Central memory CD4-positive, alpha-beta T cell (primary cell): ENCODE results near the gene UTY.
"Not testable (repeated sequence)": the region's sequence is repeated elsewhere in the genome, so short reads cannot be mapped to it uniquely, and the experiment has no call there.

ENCODE experiments used
- DNase-seq: peaks from one replicate; pipeline ENCODE4 v3.0.0; 2022

Gene UTY

GRCh38 chrY:13296176-13296890, 183.5 kb downstream of the UTY start:
- DNase-seq = no peak

GRCh38 chrY:13295026-13295425, 184.8 kb downstream of the UTY start:
- no peak for DNase-seq

DNA sequence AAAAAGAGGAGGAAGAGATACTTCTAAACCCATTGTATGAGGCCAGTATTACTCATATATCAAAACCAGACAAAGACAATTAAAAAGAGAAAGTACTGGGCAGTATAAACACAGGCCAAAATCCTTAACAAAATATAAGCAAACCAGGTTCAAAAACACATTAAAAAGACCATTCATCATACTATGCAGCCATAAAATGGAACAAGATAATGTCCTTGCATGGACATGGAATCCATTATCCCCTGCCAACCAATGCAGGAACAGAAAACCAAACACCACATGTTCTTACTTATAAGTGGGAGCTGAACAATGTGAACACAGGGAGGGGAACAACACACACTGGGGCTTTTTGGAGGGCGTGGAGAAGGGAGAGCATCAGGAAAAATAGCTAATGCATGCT, 188.6 kb downstream of the UTY start:
- no peak for DNase-seq

DNA sequence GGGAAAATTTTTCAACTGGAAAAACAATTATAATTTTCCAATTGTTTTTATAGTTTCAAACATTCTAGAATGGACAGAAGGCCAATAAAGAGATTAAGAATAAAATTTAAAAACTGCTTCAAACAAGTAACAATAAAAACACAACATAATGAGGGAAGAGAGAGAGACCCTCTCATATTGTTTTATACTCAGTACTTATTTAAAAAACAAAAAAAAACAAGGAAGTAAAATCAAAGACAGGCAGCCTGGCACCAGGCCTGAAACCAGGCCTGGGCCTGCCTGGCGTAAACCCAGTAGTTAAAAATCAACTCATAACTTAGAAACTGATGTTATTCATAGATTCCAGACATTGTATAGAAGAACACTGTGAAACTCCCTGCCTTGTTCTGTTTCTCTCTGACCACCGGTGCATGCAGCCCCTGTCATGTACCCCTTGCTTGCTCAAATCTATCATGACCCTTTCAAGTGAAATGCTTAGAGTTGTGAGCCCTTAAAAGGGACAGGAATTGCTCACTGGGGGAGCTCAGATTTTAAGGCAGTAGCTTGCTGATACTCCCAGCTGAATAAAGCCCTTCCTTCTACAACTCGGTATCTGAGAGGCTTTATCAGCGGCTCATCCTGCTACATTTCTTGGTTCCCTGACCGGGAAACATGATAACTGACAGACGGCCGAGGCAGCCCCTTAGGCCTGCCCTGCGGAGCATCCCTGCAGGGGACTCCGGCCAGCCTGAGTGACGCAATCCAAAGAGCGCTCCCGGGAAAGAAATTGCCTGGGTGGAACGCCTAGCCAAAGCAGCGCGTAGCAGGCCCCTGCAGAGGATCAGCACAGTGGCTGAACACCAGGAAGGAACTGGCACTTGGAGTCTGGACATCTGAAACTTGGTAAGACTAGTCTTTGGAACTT, 197.4 kb downstream of the UTY start:
- DNase-seq = not testable (repeated sequence)

DNA sequence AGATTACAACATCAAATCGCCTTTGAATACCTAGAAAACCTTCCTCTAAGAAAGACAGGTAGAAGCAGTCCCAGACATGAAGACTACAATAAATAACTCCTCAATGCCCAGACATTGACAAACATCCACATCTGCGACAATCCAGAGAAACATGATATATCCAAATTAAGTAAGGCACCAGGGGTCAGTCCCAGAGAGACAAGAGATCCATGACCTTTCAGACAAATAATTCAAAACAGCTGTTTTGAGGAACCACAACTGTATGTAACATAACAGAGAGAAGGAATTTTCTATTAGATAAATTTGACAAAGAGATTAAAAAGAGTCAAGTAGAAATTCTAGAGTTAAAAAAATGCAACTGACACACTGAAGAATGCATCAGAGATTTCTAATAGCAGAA, 200.3 kb downstream of the UTY start:
- no peak for DNase-seq

GRCh38 chrY:13271706-13272105, 208.1 kb downstream of the UTY start:
- no peak for DNase-seq

DNA sequence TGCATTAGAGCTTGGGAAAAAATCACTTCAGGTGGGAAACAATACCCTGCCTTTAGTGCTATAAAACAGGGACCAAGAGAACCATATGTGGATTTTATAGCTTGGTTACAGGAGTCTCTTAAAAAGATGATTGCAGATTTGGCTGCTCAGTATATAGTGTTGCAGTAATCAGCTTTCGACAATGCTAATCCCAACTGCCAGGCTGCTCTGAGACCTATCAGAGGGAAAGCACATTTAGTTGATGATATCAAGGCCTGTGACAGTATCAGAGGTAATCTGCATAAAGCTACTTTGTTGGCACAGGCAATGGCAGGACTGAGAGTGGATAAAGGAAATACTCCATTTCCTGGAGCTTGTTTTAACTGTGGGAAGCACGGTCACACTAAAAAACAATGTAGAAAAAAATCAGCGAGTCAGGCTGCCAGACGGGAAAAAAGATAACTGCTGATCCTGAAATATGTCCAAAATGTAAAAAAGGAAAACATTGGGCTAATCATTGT, 225.8 kb downstream of the UTY start:
- DNase-seq = not testable (repeated sequence)

- no peak for DNase-seq
These were observed 229.4 kb downstream of the UTY start for GRCh38 chrY:13250421-13250820.

DNA sequence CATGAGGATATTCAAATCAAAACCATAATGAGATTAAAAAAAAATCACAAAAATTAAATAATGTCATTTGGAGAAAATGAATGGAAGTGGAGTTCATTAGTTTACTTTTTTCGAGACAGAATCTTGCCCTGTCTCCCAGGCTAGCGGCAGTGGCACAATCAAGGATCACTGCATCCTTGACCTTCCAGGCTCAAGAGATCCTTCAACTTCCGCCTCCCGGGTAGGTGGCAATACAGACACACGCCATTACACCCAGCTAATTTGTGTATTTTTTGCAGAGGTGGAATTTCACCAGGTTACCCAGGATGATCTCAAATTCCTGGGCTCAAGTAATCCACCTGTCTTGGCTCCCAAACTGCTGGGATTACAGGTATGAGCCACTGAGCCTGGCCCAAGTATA, 236.1 kb downstream of the UTY start:
- no peak for DNase-seq

DNA sequence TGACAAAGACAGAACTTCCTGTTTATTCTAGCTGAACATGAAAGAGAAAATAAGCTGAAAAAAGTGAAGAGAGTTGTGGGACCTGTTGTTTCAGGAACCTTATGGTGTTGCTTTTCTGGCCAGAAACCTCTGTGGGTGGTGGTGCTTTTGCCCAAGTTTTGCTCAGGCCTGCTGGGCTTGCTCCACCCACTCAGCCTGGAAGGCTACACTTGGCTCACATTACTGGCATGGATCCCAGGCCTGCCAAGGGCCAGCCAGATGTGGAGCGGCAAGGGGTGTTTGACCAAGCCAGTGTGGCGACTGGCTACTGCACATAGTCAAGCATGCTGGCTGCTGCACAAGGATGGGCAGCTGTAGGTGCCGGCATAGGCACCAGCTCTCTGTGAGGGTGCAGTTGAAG, 245.9 kb downstream of the UTY start:
- DNase-seq = no peak

GRCh38 chrY:13233118-13233517, 246.7 kb downstream of the UTY start:
- no peak for DNase-seq

DNA sequence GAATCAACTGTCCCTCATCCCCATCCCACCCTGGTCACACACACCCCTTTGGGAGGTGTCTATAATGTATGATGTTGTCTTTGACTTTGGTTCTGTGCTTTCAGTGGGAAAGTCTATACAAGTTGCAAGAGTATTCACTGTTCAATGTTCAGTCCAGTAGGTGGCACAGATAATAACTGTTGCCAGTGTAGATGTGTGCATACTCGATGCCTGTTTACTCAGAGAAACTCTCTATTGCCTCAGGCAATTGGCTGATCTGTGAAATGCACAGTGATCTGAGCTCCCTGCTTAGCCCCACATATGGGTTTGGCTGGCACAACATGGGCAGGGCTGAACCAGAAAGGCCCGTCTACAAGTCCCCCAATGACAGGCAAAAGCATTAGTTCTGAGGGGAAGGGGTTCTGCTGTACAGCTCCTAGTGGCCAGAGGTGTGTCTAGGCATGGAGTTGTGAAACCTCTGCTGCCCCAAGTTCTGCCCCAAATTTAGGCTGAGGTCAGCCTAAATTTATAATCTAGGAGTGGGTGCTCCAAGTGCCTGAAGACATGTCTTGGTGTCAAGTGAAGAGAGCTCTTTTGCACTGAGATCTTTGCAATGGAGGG, 252.4 kb downstream of the UTY start:
- no peak for DNase-seq

DNA sequence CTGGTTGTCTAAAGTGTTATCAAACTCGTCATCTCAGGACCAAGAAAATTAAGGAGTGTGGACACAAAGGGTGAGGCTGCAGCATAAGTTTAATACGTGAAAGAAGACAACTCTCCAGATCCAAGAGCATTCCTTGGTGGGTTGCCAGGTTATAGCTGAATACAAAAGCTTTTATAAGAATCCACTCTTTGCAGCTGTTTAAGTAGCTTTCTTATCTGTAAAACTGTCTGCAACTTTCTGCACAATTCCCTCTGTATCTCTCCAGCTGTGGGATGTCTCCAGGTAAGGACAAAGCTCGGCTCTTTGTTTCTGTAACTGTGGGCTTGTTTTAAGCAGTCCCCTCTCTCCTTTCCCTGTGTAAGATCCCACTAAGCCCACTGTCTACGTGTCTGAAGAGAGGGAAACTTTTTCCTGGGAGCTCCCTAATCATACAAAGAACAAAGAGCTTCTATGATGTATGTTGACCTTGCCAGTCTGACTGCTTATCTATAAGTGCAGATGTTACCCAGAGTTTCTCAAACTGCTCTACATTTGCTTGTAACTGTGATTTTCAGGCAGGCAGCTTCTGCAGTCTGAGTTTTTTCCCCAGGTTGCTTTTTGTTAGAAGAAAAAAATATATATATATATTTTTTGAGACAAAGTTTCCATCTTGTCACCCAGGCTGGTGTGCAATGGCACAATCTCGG, 268.7 kb downstream of the UTY start:
- DNase-seq = no peak

- no peak for DNase-seq
These were observed 274.6 kb downstream of the UTY start for GRCh38 chrY:13205214-13205613.
